H9 (cell line): ENCODE data around the gene GBP1. TPM values are rescaled to one million over a fixed set of nuclear protein-coding genes. Genes with fewer than 3 reads are reported as not detected.

Experiments
- DNase-seq: peaks from one replicate; pipeline ENCODE4 v3.0.0-alpha.2; 2017
- H2AFZ ChIP-seq: one replicate; pipeline ENCODE4 v1.6.1; 2013; ENCODE audit warnings: mild to moderate bottlenecking, low read length, control low read depth, moderate library complexity
- H2AK5ac ChIP-seq: 2 replicates; pipeline ENCODE4 v1.6.1; 2013; ENCODE audit warnings: low read length, control low read depth, mixed read lengths; ENCODE audit not compliant: insufficient read length
- H2BK120ac ChIP-seq: one replicate; pipeline ENCODE4 v1.6.1; 2013; ENCODE audit warnings: low read depth, mild to moderate bottlenecking, low read length, control low read depth, inconsistent platforms; ENCODE audit not compliant: poor library complexity, severe bottlenecking
- H2BK12ac ChIP-seq: 2 replicates; pipeline ENCODE4 v1.6.1; 2013; ENCODE audit warnings: low read length, control low read depth, mixed read lengths, low read depth; ENCODE audit not compliant: insufficient read length
- H2BK15ac ChIP-seq: 2 replicates; pipeline ENCODE4 v1.6.1; 2013; ENCODE audit warnings: low read depth, low read length, control low read depth
- H2BK20ac ChIP-seq: one replicate; pipeline ENCODE4 v1.6.1; 2013; ENCODE audit warnings: low read depth, mild to moderate bottlenecking, low read length, control low read depth, inconsistent platforms; ENCODE audit not compliant: poor library complexity, severe bottlenecking
- H2BK5ac ChIP-seq: 2 replicates; pipeline ENCODE4 v1.6.1; 2013; ENCODE audit warnings: low read length, control low read depth, mixed read lengths; ENCODE audit not compliant: insufficient read length
- H3K14ac ChIP-seq: 2 replicates; pipeline ENCODE4 v1.6.1; 2013; ENCODE audit warnings: low read length, control low read depth; ENCODE audit not compliant: insufficient read depth
- H3K18ac ChIP-seq: 2 replicates; pipeline ENCODE4 v1.6.1; 2013; ENCODE audit warnings: low read depth, mild to moderate bottlenecking, mixed read lengths, low read length, control low read depth; ENCODE audit not compliant: insufficient read length
- H3K23ac ChIP-seq: 2 replicates; pipeline ENCODE4 v1.6.1; 2013; ENCODE audit warnings: low read length, control low read depth, mixed read lengths, low read depth; ENCODE audit not compliant: insufficient read length
- H3K23me2 ChIP-seq: 2 replicates; pipeline ENCODE4 v1.6.1; 2013; ENCODE audit warnings: low read depth, mild to moderate bottlenecking, mixed read lengths, low read length, control low read depth; ENCODE audit not compliant: insufficient read length, poor library complexity, severe bottlenecking
- H3K27ac ChIP-seq: 2 replicates; pipeline ENCODE4 v1.5.1; 2013; ENCODE audit warnings: low read length, control low read depth, mixed read lengths, low read depth; ENCODE audit not compliant: insufficient read length
- H3K27me3 ChIP-seq: 2 replicates; pipeline ENCODE4 v1.6.1; 2013; ENCODE audit warnings: low read length, control low read depth, inconsistent platforms; ENCODE audit not compliant: insufficient read depth
- H3K4ac ChIP-seq: 2 replicates; pipeline ENCODE4 v1.6.1; 2013; ENCODE audit warnings: low read depth, mild to moderate bottlenecking, control low read depth, inconsistent platforms, low read length, moderate library complexity
- H3K4me1 ChIP-seq: 2 replicates; pipeline ENCODE4 v1.6.1; 2013; ENCODE audit warnings: low read length, control low read depth, inconsistent platforms; ENCODE audit not compliant: insufficient read depth
- H3K4me2 ChIP-seq: 2 replicates; pipeline ENCODE4 v1.6.1; 2013; ENCODE audit warnings: low read length, control low read depth, mixed read lengths; ENCODE audit not compliant: insufficient read length, insufficient read depth
- H3K56ac ChIP-seq: 2 replicates; pipeline ENCODE4 v1.6.1; 2013; ENCODE audit warnings: low read depth, mild to moderate bottlenecking, mixed read lengths, low read length, control low read depth; ENCODE audit not compliant: insufficient read length
- H3K79me1 ChIP-seq: 2 replicates; pipeline ENCODE4 v1.6.1; 2013; ENCODE audit warnings: low read depth, mild to moderate bottlenecking, moderate library complexity, low read length, control low read depth, inconsistent platforms; ENCODE audit not compliant: insufficient read depth, poor library complexity, severe bottlenecking
- H3K79me2 ChIP-seq: 2 replicates; pipeline ENCODE4 v1.6.1; 2013; ENCODE audit warnings: low read length, control low read depth, inconsistent platforms; ENCODE audit not compliant: insufficient read depth
- H3K9ac ChIP-seq: 2 replicates; pipeline ENCODE4 v1.6.1; 2013; ENCODE audit warnings: low read length, control low read depth, mixed read lengths; ENCODE audit not compliant: insufficient read length; ENCODE audit errors: extremely low read depth
- H3K9me3 ChIP-seq: one replicate; pipeline ENCODE4 v1.6.1; 2013; ENCODE audit warnings: low read depth, low read length, inconsistent platforms; ENCODE audit not compliant: control insufficient read depth
- H3T11ph ChIP-seq: one replicate; pipeline ENCODE4 v1.6.1; 2013; ENCODE audit warnings: mild to moderate bottlenecking, low read length, control low read depth, inconsistent platforms
- H4K20me1 ChIP-seq: one replicate; pipeline ENCODE4 v1.6.1; 2013; ENCODE audit not compliant: control insufficient read depth, insufficient read length, insufficient read depth
- H4K5ac ChIP-seq: 2 replicates; pipeline ENCODE4 v1.6.1; 2013; ENCODE audit warnings: low read depth, mild to moderate bottlenecking, mixed read lengths, low read length, control low read depth; ENCODE audit not compliant: insufficient read length
- H4K8ac ChIP-seq: replicated peaks from 2 replicates; pipeline ENCODE4 v1.6.1; 2013; ENCODE audit warnings: low read length, control low read depth, mixed read lengths, low read depth; ENCODE audit not compliant: insufficient read length
- H4K91ac ChIP-seq: 2 replicates; pipeline ENCODE4 v1.6.1; 2013; ENCODE audit warnings: low read depth, mild to moderate bottlenecking, moderate library complexity, mixed read lengths, low read length, control low read depth; ENCODE audit not compliant: insufficient read length
- H3K27ac Mint-ChIP-seq, 3 experiments: 2 replicates in 2 of 3; 3 replicates in 1 of 3; pipeline ENCODE4 v1.8.0; 2020 to 2021; ENCODE audit warnings: mixed read lengths in 3 of 3, mild to moderate bottlenecking in 1 of 3, moderate library complexity in 1 of 3
- H3K27me3 Mint-ChIP-seq: 2 replicates; pipeline ENCODE4 v1.8.0; 2021; ENCODE audit warnings: low read depth, mild to moderate bottlenecking, moderate library complexity, mixed read lengths
- H3K36me3 Mint-ChIP-seq, 3 experiments: 2 replicates in 2 of 3; 3 replicates in 1 of 3; pipeline ENCODE4 v1.8.0; 2020 to 2021; ENCODE audit warnings: low read depth in 3 of 3, mixed read lengths in 3 of 3; ENCODE audit not compliant: insufficient read depth in 1 of 3
- H3K4me1 Mint-ChIP-seq, 2 experiments: 2 replicates each; pipeline ENCODE4 v1.8.0; 2020; ENCODE audit warnings: mixed read lengths in 2 of 2
- H3K4me3 Mint-ChIP-seq, 2 experiments: 2 replicates in 1 of 2; 3 replicates in 1 of 2; pipeline ENCODE4 v1.8.0; 2020 to 2021; ENCODE audit warnings: mild to moderate bottlenecking in 2 of 2, mixed read lengths in 2 of 2, moderate library complexity in 1 of 2
- H3K9me3 Mint-ChIP-seq, 2 experiments: 2 replicates in 1 of 2; 3 replicates in 1 of 2; pipeline ENCODE4 v1.8.0; 2020; ENCODE audit warnings: mild to moderate bottlenecking in 2 of 2, mixed read lengths in 2 of 2, moderate library complexity in 1 of 2
- WGBS: extraction: QIAGEN DNeasy Blood & Tissue Kit; methylation state at CpG from one replicate; pipeline ENCODE4 v1.1.7; 2013; ENCODE audit warnings: missing lambda C conversion rate, low lambda C conversion rate, mixed read lengths; ENCODE audit not compliant: insufficient read length; ENCODE audit errors: extremely low coverage; 5-methylcytosine and 5-hydroxymethylcytosine counted together
- total RNA-seq: library from RNA; stranded (reverse); gene quantifications from 2 replicates; pipeline ENCODE4 v1.2.1, GENCODE V29; 2021
- TF ChIP-seq, protein P1 (sequence below): fragments of 200-600 bp; sonication (generic); conservative IDR thresholded peaks from 3 replicates; pipeline ENCODE4 v1.8.0; 2021; ENCODE audit warnings: antibody characterized with exemption, mild to moderate bottlenecking

The GBP1 gene
- total RNA-seq, 1 experiment from 2014 or later = not detected

DNA sequence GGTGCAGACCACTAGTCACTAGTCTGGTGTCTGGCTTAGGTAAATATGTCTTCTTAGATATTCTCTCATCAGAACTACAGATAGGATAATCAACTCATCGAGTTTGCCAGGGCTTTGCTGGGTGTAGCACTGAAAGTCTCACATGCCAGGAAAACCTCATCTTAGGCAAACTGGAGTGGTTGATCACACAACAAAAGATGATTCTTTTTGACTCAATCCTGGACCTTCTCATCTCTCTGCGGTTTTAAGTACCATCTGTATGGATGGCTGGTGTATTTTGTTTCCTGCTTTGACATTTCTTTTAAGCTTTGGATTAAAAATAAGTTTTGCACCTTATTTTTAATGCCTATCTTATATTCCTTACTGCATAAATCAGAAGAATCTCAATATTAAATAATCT is 49.7 kb upstream of the GBP1 start:
- no peak overlapping the region for H3K4ac ChIP-seq
- H3K9me3 ChIP-seq = no peaks in the 10 kb centered on the region
- no peak for DNase-seq
- H2BK5ac ChIP-seq = no peak overlapping the region
- H3K79me2 ChIP-seq = no peaks in the 10 kb centered on the region
- H3K4me1 ChIP-seq = no peaks in the 10 kb centered on the region
- Mint-ChIP-seq H3K4me1 (no peaks in the 10 kb centered on the region), H3K36me3 (no peaks in the 10 kb centered on the region), H3K4me3 (no peak overlapping the region), H3K27ac (no peak overlapping the region), H3K27me3 (no peaks in the 10 kb centered on the region), H3K9me3 (no peaks in the 10 kb centered on the region)
- H3T11ph ChIP-seq = no peak overlapping the region
- H2BK120ac ChIP-seq = no peak overlapping the region
- no peaks in the 10 kb centered on the region for H3K27me3 ChIP-seq
- H2AFZ ChIP-seq = no peak overlapping the region
- TF ChIP-seq, protein P1, sequence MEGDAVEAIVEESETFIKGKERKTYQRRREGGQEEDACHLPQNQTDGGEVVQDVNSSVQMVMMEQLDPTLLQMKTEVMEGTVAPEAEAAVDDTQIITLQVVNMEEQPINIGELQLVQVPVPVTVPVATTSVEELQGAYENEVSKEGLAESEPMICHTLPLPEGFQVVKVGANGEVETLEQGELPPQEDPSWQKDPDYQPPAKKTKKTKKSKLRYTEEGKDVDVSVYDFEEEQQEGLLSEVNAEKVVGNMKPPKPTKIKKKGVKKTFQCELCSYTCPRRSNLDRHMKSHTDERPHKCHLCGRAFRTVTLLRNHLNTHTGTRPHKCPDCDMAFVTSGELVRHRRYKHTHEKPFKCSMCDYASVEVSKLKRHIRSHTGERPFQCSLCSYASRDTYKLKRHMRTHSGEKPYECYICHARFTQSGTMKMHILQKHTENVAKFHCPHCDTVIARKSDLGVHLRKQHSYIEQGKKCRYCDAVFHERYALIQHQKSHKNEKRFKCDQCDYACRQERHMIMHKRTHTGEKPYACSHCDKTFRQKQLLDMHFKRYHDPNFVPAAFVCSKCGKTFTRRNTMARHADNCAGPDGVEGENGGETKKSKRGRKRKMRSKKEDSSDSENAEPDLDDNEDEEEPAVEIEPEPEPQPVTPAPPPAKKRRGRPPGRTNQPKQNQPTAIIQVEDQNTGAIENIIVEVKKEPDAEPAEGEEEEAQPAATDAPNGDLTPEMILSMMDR = no peak
- H3K23me2 ChIP-seq = no peaks in the 10 kb centered on the region
- no peak overlapping the region for H4K91ac ChIP-seq
- no peak overlapping the region for H3K9ac ChIP-seq
- no peak overlapping the region for H2BK20ac ChIP-seq
- H3K14ac ChIP-seq = no peak overlapping the region
- H2BK12ac ChIP-seq = no peak overlapping the region
- no peak overlapping the region for H3K4me2 ChIP-seq
- no peak overlapping the region for H3K56ac ChIP-seq
- H4K5ac ChIP-seq = no peak overlapping the region
- no peak overlapping the region for H2AK5ac ChIP-seq
- H2BK15ac ChIP-seq = no peak overlapping the region
- H3K27ac ChIP-seq = no peak overlapping the region
- H3K18ac ChIP-seq = no peak overlapping the region
- no peaks in the 10 kb centered on the region for H4K20me1 ChIP-seq
- no peak overlapping the region for H4K8ac ChIP-seq
- WGBS = no CpG with 5 or more reads among the region's 2 CpGs
- H3K23ac ChIP-seq = no peak overlapping the region
- H3K79me1 ChIP-seq = no peaks in the 10 kb centered on the region
